ENCODE measurements around the gene ARHGAP27. TPM values are rescaled to one million over a fixed set of nuclear protein-coding genes. Genes with fewer than 3 reads are reported as not detected.
A peak's percentile ranks its signal among the peaks of the same experiment; 100 is the strongest.

ARHGAP27 gene
- total and polyA plus RNA-seq, 2 of the 13 experiments (the other 11 are each of a cell fraction or from before 2014, with no cell fraction given) = 15.5 to 18.9 TPM

GRCh38 chr17:45406107-45406506 lies 26.6 kb downstream of the ARHGAP27 start:
- H3K9ac ChIP-seq (ENCODE audit: insufficient read depth, low read depth, low read length) = no peak overlapping the region; the same call in 1 of the 2 replicates
- no peaks in the 10 kb centered on the region for H3K79me2 ChIP-seq (ENCODE audit: insufficient read depth, low read length)
- peaks cover 47% of the 10 kb centered on the region for H3K4me1 ChIP-seq (ENCODE audit: insufficient read depth, low read length)
- peak overlapping the region; percentile 73 for H3K27ac ChIP-seq (ENCODE audit: extremely low read length, insufficient read depth, low read length)
- no TSS peak for BruUV-seq (replicated peaks)
- no peak overlapping the region for H3K4me2 ChIP-seq (ENCODE audit: low read depth, low read length)
- intact Hi-C loops (cut with micrococcal nuclease; ENCODE audit: unreplicated experiment) (no loop called here), in situ Hi-C loops (cut with HindIII; ENCODE audit: extremely low pct_ligation_motif_present, low pct_unique_long_range_greater_than_20kb) (no loop called here)
- TF ChIP-seq MTF1 (CRISPR knock-in tag; IDR thresholded peaks at IDR 0.05) = no peak
- TF ChIP-seq RFX5 (IDR thresholded peaks at IDR 0.05; ENCODE audit: low read depth, low read length) = no peak
- 97% methylated on average over 7 of the region's 7 CpGs for WGBS (ENCODE audit: low lambda C conversion rate)
- no peak overlapping the region for H2AFZ ChIP-seq (ENCODE audit: low read length)
- POLR2A ChIA-PET = interaction anchor here (1.0 to 4.0 kb wide), 4 partner anchors 12 to 257 kb away, joined by 3 to 79 read pairs (median 6); partner anchors contain the start of gene HEXIM1
- peaks cover 26 to 30% of the 10 kb centered on the region in 2 experiments for H3K36me3 ChIP-seq (replicated peaks in 1 of 2; ENCODE audit: control insufficient read depth in 1 of 2, insufficient read depth in 2 of 2, low read length in 2 of 2)
- DNase-seq (ENCODE audit: low spot score) = no peak
- FAIRE-seq = no peak
- no peaks in the 10 kb centered on the region for H3K27me3 ChIP-seq (ENCODE audit: control insufficient read depth in 1 of 2, insufficient read depth in 2 of 2, low read length in 2 of 2)
- H4K20me1 ChIP-seq (ENCODE audit: insufficient read depth, low read length) = no peaks in the 10 kb centered on the region
- no peak overlapping the region for H3K4me3 ChIP-seq (replicated peaks in 1 of 3; ENCODE audit: insufficient read depth in 1 of 3, low read depth in 2 of 3, low read length in 3 of 3)
- CTCF ChIA-PET (ENCODE audit: low intra/inter-chr PET ratio, low total read pairs) = interaction anchor here (1.3 kb wide), 1 partner anchor 19 kb away, joined by 3 read pairs; no protein-coding TSS in a partner anchor
- H3K9me3 ChIP-seq (ENCODE audit: low read length) = no peaks in the 10 kb centered on the region
- no peak for ATAC-seq

DNA sequence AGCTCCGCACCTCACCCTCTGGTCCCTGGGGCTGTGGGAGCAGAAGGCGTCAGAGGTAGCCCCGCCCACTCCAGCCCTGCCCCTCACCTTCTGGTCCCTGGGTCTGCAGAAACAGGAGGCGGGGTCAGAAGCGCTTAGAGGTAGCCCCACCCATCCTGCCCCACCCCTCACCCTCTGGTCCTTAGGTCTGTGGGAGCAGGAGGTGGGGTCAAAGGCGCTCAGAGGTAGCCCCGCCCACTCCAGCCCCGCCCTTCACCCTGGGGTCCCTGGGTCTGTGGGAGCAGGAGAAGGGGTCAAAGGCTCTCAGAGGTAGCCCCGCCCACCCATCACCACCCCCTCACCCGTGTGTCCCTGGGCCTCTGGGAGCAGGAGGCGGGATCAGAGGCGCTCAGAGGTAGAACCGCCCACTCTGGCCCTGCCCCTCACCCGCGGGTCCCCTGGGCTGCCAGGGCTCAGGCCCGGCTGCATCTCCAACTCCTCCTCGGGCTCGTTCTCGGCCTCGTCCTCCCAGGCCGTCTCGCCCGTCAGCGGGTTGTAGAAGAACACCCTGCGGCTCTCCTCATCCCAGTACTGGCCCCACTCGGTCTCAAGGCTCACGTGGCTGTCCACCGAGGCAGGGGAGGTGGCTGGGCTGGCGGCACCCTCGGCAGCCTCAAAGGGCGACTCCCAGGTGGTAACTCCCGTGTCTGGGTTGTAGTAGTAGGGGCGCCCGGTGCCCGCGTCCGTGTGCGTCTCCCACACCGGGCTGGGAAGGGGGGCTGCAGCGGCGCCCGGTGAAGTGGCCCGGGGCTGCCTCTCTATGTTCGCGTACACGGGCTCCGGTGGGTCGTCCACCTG lies 27.2 kb downstream of the ARHGAP27 start:
- DNase-seq (ENCODE audit: low spot score) (no peak), ATAC-seq (peak; percentile 15), FAIRE-seq (no peak)
- ChIA-PET POLR2A (interaction anchor here (1.4 to 1.7 kb wide), 2 partner anchors 20 to 257 kb away, joined by 5 to 8 read pairs; partner anchors contain the start of gene HEXIM1), CTCF (ENCODE audit: low intra/inter-chr PET ratio, low total read pairs) (no interaction called here)
- intact Hi-C loops (cut with micrococcal nuclease; ENCODE audit: unreplicated experiment) (no loop called here), in situ Hi-C loops (cut with HindIII; ENCODE audit: extremely low pct_ligation_motif_present, low pct_unique_long_range_greater_than_20kb) (no loop called here)
- H3K36me3 ChIP-seq (replicated peaks in 1 of 2; ENCODE audit: control insufficient read depth in 1 of 2, insufficient read depth in 2 of 2, low read length in 2 of 2) = peaks cover 28 to 35% of the 10 kb centered on the region in 2 experiments
- no peak overlapping the region for H2AFZ ChIP-seq (ENCODE audit: low read length)
- 95% methylated on average over 42 of the region's 48 CpGs for WGBS (ENCODE audit: low lambda C conversion rate)
- H3K4me2 ChIP-seq (ENCODE audit: low read depth, low read length) = no peak overlapping the region
- H4K20me1 ChIP-seq (ENCODE audit: insufficient read depth, low read length) = no peaks in the 10 kb centered on the region
- BruUV-seq (replicated peaks) = no TSS peak
- H3K4me3 ChIP-seq (replicated peaks in 1 of 3; ENCODE audit: insufficient read depth in 1 of 3, low read depth in 2 of 3, low read length in 3 of 3) = no peak overlapping the region
- no peak overlapping the region for H3K9ac ChIP-seq (ENCODE audit: insufficient read depth, low read depth, low read length)
- H3K27me3 ChIP-seq (ENCODE audit: control insufficient read depth in 1 of 2, insufficient read depth in 2 of 2, low read length in 2 of 2) = no peaks in the 10 kb centered on the region
- H3K9me3 ChIP-seq (ENCODE audit: low read length) = no peaks in the 10 kb centered on the region
- H3K79me2 ChIP-seq (ENCODE audit: insufficient read depth, low read length) = no peaks in the 10 kb centered on the region
- no peak overlapping the region for H3K27ac ChIP-seq (ENCODE audit: extremely low read length, insufficient read depth, low read length)
- peaks cover 47% of the 10 kb centered on the region for H3K4me1 ChIP-seq (ENCODE audit: insufficient read depth, low read length)
- peak; percentile 38 for TF ChIP-seq ZNF687 (CRISPR knock-in tag; IDR thresholded peaks at IDR 0.05)
- no peak for TF ChIP-seq ZNF776 (CRISPR knock-in tag; IDR thresholded peaks at IDR 0.05)
- TF ChIP-seq AGO2 (optimal IDR thresholded peaks at IDR 0.05; ENCODE audit: low read depth, low read length) = peak; percentile 42
- TF ChIP-seq, protein P1, sequence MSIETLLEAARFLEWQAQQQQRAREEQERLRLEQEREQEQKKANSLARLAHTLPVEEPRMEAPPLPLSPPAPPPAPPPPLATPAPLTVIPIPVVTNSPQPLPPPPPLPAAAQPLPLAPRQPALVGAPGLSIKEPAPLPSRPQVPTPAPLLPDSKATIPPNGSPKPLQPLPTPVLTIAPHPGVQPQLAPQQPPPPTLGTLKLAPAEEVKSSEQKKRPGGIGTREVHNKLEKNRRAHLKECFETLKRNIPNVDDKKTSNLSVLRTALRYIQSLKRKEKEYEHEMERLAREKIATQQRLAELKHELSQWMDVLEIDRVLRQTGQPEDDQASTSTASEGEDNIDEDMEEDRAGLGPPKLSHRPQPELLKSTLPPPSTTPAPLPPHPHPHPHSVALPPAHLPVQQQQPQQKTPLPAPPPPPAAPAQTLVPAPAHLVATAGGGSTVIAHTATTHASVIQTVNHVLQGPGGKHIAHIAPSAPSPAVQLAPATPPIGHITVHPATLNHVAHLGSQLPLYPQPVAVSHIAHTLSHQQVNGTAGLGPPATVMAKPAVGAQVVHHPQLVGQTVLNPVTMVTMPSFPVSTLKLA (IDR thresholded peaks at IDR 0.05) = no peak
- 0 out of 2 replicates have a peak, but pooled peaks have one; percentile 18 for TF ChIP-seq RFXAP (CRISPR knock-in tag; IDR thresholded peaks at IDR 0.05; ENCODE audit: borderline replicate concordance)
- no peak for TF ChIP-seq GTF3A (CRISPR knock-in tag; conservative IDR thresholded peaks at IDR 0.05)
- no peak for TF ChIP-seq ZNF674 (CRISPR knock-in tag; IDR thresholded peaks at IDR 0.05; ENCODE audit: low read depth)
- peak; percentile 89 for TF ChIP-seq ZBTB38 (CRISPR knock-in tag; IDR thresholded peaks at IDR 0.05)

All from HepG2 (cell line).